Thyroid gland (tissue), 4 donors: ENCODE data around the gene ITGAE.

Experiments
- POLR2A ChIP-seq, 2 donors: fragments of 450-650 bp; IDR thresholded peaks; one replicate each; pipeline ENCODE4 v1.6.1; 2017; ENCODE audit warnings: antibody characterized with exemption in 2 of 2, mild to moderate bottlenecking in 2 of 2, moderate library complexity in 1 of 2
- TF ChIP-seq, protein P1 (sequence below), 6 experiments: fragments of 200-600 bp in 3 of 6; fragments of 450-650 bp in 3 of 6; sonication (generic) in 3 of 6; IDR thresholded peaks; one replicate each; pipeline ENCODE4 v1.5.1; 2016 to 2019; ENCODE audit warnings: antibody characterized with exemption in 6 of 6, mild to moderate bottlenecking in 2 of 6, inconsistent platforms in 1 of 6, moderate library complexity in 1 of 6

DNA sequence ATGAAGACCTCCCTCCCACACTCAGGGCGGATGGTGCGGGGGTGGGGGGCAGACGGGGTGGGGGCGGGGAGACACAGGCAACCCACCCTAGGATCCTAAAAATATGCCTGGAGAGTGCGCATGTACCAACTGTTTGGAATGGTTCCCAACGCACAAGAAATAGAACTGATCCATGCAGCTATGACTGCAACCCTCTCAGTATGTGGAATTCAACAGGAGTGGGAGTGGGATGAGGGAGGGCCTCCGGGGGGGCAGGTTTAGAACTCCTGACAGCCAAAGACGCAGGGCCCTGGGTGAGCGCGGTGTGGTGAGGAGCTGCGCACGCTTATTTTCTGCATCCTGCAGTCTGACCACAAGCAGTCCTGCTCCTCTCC lies 103.9 kb downstream of the ITGAE start:
- TF ChIP-seq, protein P1, sequence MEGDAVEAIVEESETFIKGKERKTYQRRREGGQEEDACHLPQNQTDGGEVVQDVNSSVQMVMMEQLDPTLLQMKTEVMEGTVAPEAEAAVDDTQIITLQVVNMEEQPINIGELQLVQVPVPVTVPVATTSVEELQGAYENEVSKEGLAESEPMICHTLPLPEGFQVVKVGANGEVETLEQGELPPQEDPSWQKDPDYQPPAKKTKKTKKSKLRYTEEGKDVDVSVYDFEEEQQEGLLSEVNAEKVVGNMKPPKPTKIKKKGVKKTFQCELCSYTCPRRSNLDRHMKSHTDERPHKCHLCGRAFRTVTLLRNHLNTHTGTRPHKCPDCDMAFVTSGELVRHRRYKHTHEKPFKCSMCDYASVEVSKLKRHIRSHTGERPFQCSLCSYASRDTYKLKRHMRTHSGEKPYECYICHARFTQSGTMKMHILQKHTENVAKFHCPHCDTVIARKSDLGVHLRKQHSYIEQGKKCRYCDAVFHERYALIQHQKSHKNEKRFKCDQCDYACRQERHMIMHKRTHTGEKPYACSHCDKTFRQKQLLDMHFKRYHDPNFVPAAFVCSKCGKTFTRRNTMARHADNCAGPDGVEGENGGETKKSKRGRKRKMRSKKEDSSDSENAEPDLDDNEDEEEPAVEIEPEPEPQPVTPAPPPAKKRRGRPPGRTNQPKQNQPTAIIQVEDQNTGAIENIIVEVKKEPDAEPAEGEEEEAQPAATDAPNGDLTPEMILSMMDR (IDR thresholded peaks at IDR 0.05): no peak
- TF ChIP-seq POLR2A (IDR thresholded peaks at IDR 0.05): no peak
